SIG-M5 treated with dmso at 0.1 percent for 504 hours (cell line): ENCODE results near the gene LIX1L.
"Not testable (repeated sequence)": the region's sequence is repeated elsewhere in the genome, so short reads cannot be mapped to it uniquely, and the experiment has no call there.

ENCODE experiments used
- DNase-seq: peaks from one replicate; lab custom pipeline; 2025; ENCODE audit not compliant: unreplicated experiment; lab: John Stamatoyannopoulos, UW

Gene LIX1L

GRCh38 chr1:145937436-145937835 is 20.4 kb downstream of the LIX1L start:
- DNase-seq, result no peak

- DNase-seq, result no peak
Observed at GRCh38 chr1:145936247-145936646, 21.6 kb downstream of the LIX1L start.

- no peak for DNase-seq
Observed at GRCh38 chr1:145935708-145936107, 22.1 kb downstream of the LIX1L start.

- peak; percentile 51 for DNase-seq
Observed at GRCh38 chr1:145932522-145933009, 25.3 kb downstream of the LIX1L start.

- no peak for DNase-seq
Observed at GRCh38 chr1:145927916-145928643, 29.7 kb downstream of the LIX1L start.

GRCh38 chr1:145927063-145927886 is 30.5 kb downstream of the LIX1L start, which contains the start of gene RBM8A:
TSS of gene RBM8A (minus strand) at chr1:145927484. CDS start at chr1:145927426, 58 bp downstream.
- DNase-seq, result peak; percentile 100

- no peak for DNase-seq
Observed at GRCh38 chr1:145926686-145927062, 31.1 kb downstream of the LIX1L start.

- DNase-seq, result peak; percentile 36
Observed at GRCh38 chr1:145922266-145922665, 35.6 kb downstream of the LIX1L start.

GRCh38 chr1:145920297-145920696 is 37.5 kb downstream of the LIX1L start:
- not testable (repeated sequence) for DNase-seq

GRCh38 chr1:145918992-145919939 is 38.6 kb downstream of the LIX1L start:
- peak; percentile 35 for DNase-seq

- DNase-seq, result peak; percentile 98
Observed at GRCh38 chr1:145918144-145918991, 39.4 kb downstream of the LIX1L start, which contains the start of gene PEX11B. TSS of gene PEX11B (minus strand) at chr1:145918717. CDS start at chr1:145918688, 29 bp downstream.

- DNase-seq, result no peak
Observed at GRCh38 chr1:145917595-145917994, 40.2 kb downstream of the LIX1L start.

- no peak for DNase-seq
Observed at GRCh38 chr1:145916745-145917144, 41.1 kb downstream of the LIX1L start.

GRCh38 chr1:145912128-145912641 is 45.6 kb downstream of the LIX1L start:
- DNase-seq, result peak; percentile 41

- DNase-seq, result no peak
Observed at GRCh38 chr1:145908653-145909052, 49.2 kb downstream of the LIX1L start.

GRCh38 chr1:145906954-145907753 is 50.7 kb downstream of the LIX1L start:
- DNase-seq, result no peak

- DNase-seq, result no peak
Observed at GRCh38 chr1:145901312-145902021, 56.4 kb downstream of the LIX1L start.

GRCh38 chr1:145898756-145899155 is 59.1 kb downstream of the LIX1L start:
- DNase-seq, result no peak
